PFSK-1 (cell line): ENCODE data around the gene SNCAIP.

Source experiments
- FOXP2 ChIP-seq: optimal IDR thresholded peaks from 2 replicates; pipeline ENCODE3; 2011; ENCODE audit warnings: borderline replicate concordance, control low read depth, inconsistent platforms; ENCODE audit not compliant: insufficient read depth; ENCODE audit errors: extremely low read length, extremely low read depth
- REST ChIP-seq, 2 experiments: IDR thresholded peaks; 2 replicates each; pipeline versions ENCODE4 v1.6.1 to v1.8.0; 2011 to 2012; ENCODE audit warnings: low read depth in 2 of 2, low read length in 2 of 2, control low read depth in 1 of 2, inconsistent platforms in 1 of 2, mild to moderate bottlenecking in 1 of 2, moderate library complexity in 1 of 2; ENCODE audit not compliant: insufficient read depth in 1 of 2
- SIN3A ChIP-seq: IDR thresholded peaks from 2 replicates; pipeline ENCODE4 v1.6.1; 2012; ENCODE audit warnings: mild to moderate bottlenecking, low read length, moderate library complexity, borderline replicate concordance; ENCODE audit not compliant: insufficient read depth
- TAF1 ChIP-seq: IDR thresholded peaks from 2 replicates; pipeline ENCODE4 v1.6.1; 2012; ENCODE audit warnings: low read length, control low read depth, borderline replicate concordance; ENCODE audit not compliant: insufficient read depth

DNA sequence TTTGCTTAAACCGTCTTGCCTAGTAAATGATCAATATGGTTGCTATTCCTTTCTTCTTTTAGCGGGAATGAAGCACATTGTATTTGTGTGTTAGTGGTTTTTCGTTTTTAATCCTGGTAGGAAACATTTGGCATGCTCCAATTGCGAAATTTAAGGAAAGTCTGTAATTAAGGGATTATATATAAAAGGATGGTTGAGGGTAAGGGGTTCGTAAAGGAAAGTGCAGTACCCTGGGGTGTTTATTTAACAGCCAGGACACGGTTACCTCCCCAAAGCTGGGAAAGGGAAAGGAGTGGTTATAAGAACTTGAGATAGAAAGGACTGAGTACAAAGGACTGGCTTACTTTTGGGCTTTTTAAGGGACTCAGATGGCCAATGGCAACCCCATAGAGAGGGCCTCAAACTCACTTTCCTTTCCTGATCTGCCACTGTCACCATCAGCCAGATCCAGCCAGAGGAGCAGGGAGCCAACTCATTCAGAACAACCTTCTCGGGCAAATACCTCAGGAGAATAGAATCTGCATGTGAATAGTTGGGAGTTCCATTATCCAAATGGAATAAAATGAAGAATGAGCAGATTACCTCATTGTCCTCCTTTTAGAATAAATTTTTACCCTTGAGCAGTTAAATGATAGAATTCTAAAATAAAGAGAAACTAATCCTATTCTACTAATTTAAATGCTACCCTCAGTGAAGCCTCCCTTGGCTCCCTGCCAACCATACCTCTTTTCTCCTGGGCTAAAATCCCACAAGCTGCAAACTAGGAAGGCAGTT, 117.7 kb downstream of the SNCAIP start:
- TF ChIP-seq SIN3A (no peak), REST (IDR thresholded peaks at IDR 0.05; ENCODE audit: insufficient read depth in 1 of 2, low read depth in 2 of 2, low read length in 2 of 2) (no peak), FOXP2 (no peak), TAF1 (no peak)
